SK-N-DZ (cell line): ENCODE results near the gene DCAF11.

ENCODE experiments used
- DNase-seq: peaks from one replicate; pipeline ENCODE4 v3.0.0-alpha.2; 2015; ENCODE audit warnings: low spot score

The DCAF11 gene

GRCh38 chr14:24138396-24139271 lies 24.1 kb downstream of the DCAF11 start:
- DNase-seq: no peak

DNA sequence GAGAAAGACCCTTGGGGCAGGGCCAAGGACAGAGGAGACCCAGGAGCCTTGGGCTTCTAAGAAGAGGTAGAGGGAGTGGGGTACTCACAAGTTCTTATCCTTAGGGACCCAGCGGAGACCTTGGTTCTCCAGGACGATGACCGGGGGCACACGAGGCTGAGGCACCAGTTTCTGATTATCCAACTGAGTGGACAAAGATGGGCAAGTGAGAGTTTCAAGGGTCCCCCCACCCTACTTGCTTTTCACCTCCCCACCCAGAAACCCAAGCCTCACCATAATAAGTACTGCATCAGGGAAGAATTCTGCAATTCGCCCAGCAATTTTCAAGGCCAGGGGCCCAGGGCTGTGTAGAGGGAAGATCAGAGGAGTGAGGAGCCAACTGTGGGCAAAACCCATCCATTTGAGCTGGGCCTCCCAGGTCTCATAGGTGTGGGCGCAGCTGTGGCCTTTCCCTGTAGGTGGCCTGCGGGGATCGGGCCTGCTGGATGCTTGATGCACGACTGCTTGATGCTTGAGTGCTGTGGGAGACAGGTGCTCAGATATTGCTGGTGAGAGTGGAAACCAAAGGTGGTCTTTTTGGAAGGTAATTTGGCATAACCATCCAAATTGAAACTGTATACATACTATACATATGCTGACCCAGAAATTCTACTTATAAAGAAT lies 24.8 kb downstream of the DCAF11 start:
- DNase-seq: no peak

- DNase-seq: peak; percentile 100
Observed at GRCh38 chr14:24141097-24141880, 26.7 kb downstream of the DCAF11 start, which contains the start of gene EMC9. EMC9 (minus strand) TSS chr14:24141591; CDS start chr14:24141304, 287 bp downstream.

GRCh38 chr14:24143511-24143910 lies 28.9 kb downstream of the DCAF11 start:
- no peak for DNase-seq

GRCh38 chr14:24144451-24144850 lies 29.9 kb downstream of the DCAF11 start:
- DNase-seq: no peak

DNA sequence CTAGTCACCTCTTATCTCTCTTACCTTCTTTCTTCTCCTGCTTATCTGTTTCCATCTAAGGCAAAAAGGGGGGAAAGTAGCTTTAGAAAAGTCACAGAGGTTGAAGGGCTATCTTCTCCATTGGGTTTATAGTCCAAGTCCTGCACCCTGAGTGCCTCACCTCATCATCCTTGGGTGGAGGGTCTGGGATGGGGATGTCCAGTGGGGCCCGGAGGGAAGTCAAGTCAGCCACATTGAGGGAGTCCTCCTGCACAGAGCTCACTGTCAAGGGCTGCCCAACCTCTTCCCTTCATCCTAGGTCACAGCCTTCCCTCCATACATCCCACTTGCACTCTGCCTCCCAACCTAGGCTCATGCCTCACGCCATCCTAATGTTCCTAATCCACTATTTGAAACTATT lies 30.6 kb downstream of the DCAF11 start:
- DNase-seq: no peak

DNA sequence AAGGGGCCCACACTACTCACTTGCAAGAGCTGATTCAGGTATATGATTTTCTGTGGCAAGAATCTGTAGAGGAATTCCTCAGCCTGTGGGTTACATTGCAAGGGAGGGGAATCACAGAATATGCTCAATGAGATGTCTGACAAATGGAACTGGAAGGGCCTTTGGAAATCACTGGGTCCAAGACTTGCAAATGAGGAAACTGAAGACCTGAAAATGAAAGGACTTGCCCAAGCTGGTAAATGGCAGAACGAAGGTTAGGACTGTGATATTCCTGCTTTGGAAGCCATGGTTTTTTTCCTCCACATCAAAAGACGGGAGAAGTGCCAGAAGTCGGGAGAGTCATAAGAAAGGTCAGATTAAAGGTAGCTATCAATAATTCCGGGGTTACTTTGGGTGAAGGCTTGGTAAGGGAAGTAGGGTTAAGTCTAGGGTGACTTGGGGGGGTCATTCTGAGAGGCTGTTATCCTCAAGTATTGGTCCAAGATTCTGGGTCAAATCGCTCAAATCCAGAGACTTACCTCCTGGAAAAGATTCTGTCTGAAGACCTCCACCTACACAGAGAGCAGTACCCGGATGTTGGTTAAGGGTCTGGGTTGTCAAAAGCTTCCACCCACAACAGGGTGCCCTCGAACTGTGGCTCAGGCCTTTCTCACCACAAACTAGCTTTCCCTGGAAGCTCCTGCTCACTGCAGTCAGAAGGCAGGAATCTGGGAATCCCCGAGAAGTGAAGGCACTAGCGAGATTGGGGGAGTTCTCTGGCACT lies 31.3 kb downstream of the DCAF11 start:
- peak; percentile 57 for DNase-seq

GRCh38 chr14:24146453-24146977 lies 31.9 kb downstream of the DCAF11 start, which contains the start of gene PSME2:
PSME2 (minus strand) TSS chr14:24146610; CDS start chr14:24146581, 29 bp downstream.
- DNase-seq: peak; percentile 99

DNA sequence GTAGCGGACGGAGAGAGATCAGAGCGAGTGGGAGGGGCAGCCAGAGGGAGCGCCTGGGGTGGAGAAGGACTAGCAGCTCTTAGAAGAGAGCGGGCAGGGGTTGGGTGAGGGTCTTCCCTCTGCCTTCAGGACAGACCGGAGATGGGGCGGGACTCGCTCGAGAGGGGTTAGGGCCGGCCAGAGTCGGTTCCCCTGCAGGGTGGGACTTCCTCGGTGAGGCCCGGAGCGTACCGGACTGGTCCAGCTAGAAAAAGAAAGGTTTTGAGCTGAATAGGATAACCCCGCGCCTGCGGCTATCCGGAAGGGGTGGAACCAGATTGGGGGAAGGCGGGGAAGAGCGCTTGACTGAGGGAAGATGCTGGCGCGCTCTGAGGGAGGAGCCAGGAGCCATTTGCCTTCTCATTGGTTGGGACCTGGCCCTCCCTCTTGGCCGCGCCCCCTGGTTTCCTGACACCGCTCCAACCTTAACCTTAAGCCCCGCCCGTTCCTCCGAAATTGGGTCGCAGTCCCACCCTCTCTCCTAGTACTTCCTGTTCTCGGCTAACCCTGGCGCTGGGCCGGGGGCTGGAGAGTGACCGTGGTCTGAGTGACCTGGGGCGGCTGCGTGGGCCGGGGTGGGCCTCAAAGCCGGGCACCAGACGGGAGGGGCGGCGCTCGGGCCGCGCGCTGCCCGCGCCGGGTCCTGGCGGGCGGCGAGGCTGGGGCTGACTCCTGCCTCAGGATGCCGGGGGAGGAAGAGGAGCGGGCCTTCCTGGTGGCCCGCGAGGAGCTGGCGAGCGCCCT lies 32.6 kb downstream of the DCAF11 start, which contains the start of gene RNF31:
Gene RNF31 (plus strand): TSS at position 521 of the 783 bp plus-strand sequence. CDS start 201 bp downstream, at position 722.
- DNase-seq: peak; percentile 99

- no peak for DNase-seq
Observed at GRCh38 chr14:24147761-24148428, 33.3 kb downstream of the DCAF11 start.

DNA sequence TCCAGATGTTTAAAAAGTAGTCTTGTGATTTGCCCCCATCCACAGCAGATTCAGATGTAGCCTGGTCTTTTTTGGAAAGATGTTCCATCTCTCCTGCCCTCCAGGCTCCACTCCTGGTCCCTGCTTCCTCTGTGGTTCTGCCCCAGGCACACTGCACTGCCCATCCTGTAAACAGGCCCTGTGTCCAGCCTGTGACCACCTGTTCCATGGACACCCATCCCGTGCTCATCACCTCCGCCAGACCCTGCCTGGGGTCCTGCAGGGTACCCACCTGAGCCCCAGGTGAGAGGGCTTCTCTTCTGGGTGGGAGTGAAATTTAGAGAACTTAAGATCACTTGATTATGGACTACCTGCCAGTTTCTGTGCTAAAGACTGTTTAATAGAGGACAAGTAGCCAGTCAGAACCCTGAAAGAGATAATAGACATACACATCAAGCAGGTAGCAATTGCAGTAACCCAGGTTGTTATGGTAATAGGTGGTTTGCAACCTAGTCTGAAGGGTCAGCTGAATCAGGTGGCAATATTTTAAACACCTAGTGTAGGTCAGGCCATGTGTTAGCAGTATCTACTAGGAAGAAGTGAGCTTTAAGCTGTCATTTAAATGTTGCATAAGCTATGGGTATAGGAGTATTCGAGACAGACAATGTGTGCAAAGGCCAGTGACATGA lies 34.9 kb downstream of the DCAF11 start:
- no peak for DNase-seq

GRCh38 chr14:24150061-24150460 lies 35.5 kb downstream of the DCAF11 start:
- DNase-seq: no peak

GRCh38 chr14:24150567-24150966 lies 36.0 kb downstream of the DCAF11 start:
- DNase-seq: no peak

DNA sequence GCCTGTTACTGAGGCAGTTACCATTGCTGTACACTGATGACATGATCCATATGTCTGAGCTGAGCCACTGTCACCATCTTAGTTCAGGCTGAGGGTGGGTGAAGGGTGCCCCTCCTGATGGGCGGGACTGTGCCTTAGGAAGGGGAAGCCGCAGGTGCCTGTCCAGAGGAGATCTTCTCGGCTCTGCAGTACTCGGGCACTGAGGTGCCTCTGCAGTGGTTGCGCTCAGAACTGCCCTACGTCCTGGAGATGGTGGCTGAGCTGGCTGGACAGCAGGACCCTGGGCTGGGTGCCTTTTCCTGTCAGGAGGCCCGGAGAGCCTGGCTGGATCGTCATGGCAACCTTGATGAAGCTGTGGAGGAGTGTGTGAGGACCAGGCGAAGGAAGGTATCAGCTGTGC lies 36.4 kb downstream of the DCAF11 start:
- DNase-seq: no peak

DNA sequence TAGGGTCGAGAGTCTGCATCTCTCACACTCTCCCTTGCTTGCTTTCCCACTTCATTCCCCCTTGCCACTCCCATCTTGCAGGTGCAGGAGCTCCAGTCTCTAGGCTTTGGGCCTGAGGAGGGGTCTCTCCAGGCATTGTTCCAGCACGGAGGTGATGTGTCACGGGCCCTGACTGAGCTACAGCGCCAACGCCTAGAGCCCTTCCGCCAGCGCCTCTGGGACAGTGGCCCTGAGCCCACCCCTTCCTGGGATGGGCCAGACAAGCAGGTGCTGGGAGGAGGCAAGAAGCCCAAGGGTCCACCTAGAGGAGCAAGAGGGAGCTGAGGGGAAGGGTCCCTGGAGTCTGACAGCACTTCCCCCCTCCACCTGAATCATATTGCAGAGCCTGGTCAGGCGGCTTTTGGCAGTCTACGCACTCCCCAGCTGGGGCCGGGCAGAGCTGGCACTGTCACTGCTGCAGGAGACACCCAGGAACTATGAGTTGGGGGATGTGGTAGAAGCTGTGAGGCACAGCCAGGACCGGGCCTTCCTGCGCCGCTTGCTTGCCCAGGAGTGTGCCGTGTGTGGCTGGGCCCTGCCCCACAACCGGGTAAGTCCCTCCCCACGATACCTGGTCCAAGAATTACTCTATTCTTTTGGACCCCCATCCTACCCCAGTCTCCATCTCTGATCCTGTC lies 37.0 kb downstream of the DCAF11 start:
- DNase-seq: no peak

DNA sequence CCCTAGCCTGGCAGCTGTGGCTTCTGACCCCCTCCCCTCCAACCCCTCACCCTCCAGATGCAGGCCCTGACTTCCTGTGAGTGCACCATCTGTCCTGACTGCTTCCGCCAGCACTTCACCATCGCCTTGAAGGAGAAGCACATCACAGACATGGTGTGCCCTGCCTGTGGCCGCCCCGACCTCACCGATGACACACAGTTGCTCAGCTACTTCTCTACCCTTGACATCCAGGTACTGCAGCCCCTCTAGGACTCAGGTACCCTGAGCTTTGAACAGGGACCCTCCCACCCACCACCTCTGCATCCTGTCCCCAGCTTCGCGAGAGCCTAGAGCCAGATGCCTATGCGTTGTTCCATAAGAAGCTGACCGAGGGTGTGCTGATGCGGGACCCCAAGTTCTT lies 40.5 kb downstream of the DCAF11 start:
- DNase-seq: no peak

- DNase-seq: no peak
Observed at GRCh38 chr14:24156840-24157239, 42.3 kb downstream of the DCAF11 start.

GRCh38 chr14:24157331-24157730 lies 42.8 kb downstream of the DCAF11 start:
- no peak for DNase-seq
